Middle frontal gyrus (tissue), 1 donor: ENCODE measurements around the gene RAMP2.

Source experiments
- DNase-seq: peaks from one replicate; pipeline ENCODE4 v3.0.0-alpha.2; 2015; ENCODE audit warnings: low spot score; ENCODE audit errors: extremely low spot score

Gene RAMP2

DNA sequence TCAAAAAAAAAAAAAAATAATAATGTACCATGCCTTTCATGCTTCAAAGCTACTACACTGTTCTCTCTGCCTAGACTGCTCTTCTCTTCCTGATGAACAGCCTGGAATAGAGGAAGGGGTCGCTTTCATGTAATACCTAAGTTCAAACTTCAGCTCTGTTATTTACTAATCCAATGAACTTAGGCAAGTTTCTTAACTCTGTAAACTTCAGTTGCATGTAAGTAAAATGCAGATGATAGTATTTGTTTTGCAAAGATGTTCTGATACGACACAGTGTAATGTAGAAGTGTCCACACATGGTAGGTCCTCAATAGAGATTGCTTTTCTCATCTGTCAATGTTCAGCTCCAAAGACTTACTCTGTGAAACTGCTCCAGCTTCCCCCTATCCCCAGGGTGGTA, 30.9 kb downstream of the RAMP2 start:
- no peak for DNase-seq

DNA sequence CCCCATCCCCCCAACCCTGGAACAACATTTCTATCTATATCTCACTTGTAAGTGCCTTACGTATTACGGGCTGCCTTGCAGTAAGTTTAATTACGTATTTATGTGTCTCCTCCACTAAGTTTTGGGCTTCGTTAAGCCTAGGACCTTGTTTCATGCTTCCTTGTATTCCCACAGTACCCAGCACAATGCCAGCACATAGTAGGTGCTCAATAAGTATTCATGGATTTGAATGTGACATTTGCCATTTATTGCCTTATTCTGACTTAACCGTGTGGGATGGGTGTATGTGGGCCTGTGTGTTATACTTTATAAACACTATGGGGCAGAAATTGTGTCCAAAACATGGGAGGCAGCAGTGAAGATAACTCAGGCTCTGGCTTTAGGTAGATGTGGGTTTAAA, 31.5 kb downstream of the RAMP2 start:
- no peak for DNase-seq

GRCh38 chr17:42795061-42795460, 34.0 kb downstream of the RAMP2 start:
- DNase-seq = no peak

- DNase-seq = no peak
Measured at GRCh38 chr17:42795465-42795864, 34.4 kb downstream of the RAMP2 start.

- DNase-seq = no peak
Measured at GRCh38 chr17:42796066-42796758, 35.2 kb downstream of the RAMP2 start.

GRCh38 chr17:42797067-42798007, 36.3 kb downstream of the RAMP2 start:
- DNase-seq = no peak

- no peak for DNase-seq
Measured at GRCh38 chr17:42798011-42798382, 37.0 kb downstream of the RAMP2 start.

- DNase-seq = peak; percentile 78
Measured at GRCh38 chr17:42798383-42799380, 37.7 kb downstream of the RAMP2 start, which contains the start of the genes CNTD1 and COA3. TSS of gene CNTD1 (plus strand) at chr17:42798861. CDS start at chr17:42799068, 207 bp downstream. TSS of gene COA3 (minus strand) at chr17:42798704. CDS start at chr17:42798681, 23 bp downstream.

GRCh38 chr17:42803074-42803883, 42.3 kb downstream of the RAMP2 start:
- no peak for DNase-seq

- DNase-seq = no peak
Measured at GRCh38 chr17:42804918-42805367, 43.9 kb downstream of the RAMP2 start.

DNA sequence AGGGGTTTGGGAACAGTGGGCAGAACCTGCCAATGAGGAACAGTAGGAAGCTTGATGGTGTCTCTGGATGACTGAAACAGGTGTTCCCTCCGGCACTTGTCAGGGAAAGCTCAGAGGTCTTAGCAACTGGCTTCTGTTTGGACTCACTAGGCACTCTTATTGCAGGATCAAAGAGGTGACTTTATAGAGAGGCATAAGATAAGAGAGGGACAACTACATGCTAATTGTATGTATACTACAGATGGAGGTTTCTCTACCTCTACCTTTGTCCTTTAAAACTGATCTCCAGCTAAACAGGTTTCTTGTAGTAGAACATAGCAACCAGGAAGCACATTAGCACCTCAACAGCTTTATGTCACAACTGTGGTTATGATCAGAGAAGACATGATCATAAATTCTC, 45.2 kb downstream of the RAMP2 start:
- DNase-seq = no peak

DNA sequence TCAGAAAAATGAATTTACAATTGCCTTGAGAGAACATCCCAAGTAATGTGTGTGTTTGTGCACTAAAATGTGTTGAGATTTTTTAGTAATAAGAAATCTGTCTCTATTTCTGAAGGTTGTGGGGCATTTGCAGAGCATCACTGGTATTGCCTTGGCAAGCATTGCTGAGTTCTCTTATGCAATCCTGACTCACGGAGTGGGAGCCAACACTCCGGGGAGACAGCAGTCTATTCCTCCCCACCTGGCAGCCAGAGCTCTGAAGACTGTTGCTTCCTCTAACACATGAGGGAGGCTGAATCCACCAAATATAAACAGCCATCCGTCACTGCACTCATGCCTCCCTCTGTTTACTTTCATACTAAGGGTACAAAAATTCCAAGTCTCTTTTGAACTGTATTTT, 48.2 kb downstream of the RAMP2 start:
- DNase-seq = peak; percentile 31
